HG02938 (cell line): ENCODE measurements around the gene AMACR.

Experiments
- ATAC-seq: cut with Tn5 transposase; IDR thresholded peaks from one replicate; pipeline ENCODE4 v1.9.1; 2021; ENCODE audit warnings: mild to moderate bottlenecking, moderate library complexity; ENCODE audit not compliant: unreplicated experiment

Gene AMACR

GRCh38 chr5:34009610-34010009, 1.8 kb upstream of the AMACR start:
- no peak for ATAC-seq

- ATAC-seq, result no peak
Measured at GRCh38 chr5:34008802-34009201, 952 bp upstream of the AMACR start.

- ATAC-seq, result no peak
Measured at GRCh38 chr5:34007201-34007620, 639 bp downstream of the AMACR start.

DNA sequence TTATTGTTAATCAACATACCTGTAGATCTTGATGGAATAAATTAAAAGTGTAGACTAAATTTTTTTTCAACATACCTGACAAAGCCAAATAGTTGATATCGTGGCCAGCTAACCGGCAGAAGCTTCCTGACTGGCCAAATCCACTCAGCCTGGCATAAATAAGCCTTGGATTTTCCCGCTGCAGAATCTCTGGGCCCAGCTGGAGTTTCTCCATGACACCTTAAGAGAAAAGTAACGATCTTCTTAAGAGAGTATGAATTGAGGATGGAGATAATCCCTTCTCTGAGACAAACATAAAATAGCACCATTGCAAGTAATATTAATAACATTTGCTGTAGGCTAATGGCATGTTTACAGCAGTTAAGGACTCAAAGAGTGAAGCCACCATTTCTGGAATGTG, 2.2 kb downstream of the AMACR start:
- ATAC-seq, result no peak

- no peak for ATAC-seq
Measured at GRCh38 chr5:34005211-34005610, 2.6 kb downstream of the AMACR start.

DNA sequence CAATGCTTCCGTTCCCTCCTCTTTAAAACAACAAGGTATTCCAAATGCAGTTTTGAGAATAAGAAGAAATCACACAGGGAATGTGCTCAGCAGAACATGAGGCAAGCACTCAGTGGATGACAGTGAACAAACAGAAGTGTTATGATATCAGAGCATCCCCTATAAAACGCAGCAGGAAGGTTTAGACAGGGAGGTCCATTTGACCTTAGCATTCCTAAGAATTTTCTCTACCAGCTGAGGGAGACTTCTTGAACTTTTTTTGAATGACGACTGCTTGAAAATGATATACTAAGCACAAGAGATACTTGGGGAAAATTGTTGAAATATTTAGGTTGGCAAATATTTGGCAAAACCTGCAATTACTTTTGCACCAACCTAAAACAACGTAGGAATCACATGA, 3.9 kb downstream of the AMACR start:
- no peak for ATAC-seq

DNA sequence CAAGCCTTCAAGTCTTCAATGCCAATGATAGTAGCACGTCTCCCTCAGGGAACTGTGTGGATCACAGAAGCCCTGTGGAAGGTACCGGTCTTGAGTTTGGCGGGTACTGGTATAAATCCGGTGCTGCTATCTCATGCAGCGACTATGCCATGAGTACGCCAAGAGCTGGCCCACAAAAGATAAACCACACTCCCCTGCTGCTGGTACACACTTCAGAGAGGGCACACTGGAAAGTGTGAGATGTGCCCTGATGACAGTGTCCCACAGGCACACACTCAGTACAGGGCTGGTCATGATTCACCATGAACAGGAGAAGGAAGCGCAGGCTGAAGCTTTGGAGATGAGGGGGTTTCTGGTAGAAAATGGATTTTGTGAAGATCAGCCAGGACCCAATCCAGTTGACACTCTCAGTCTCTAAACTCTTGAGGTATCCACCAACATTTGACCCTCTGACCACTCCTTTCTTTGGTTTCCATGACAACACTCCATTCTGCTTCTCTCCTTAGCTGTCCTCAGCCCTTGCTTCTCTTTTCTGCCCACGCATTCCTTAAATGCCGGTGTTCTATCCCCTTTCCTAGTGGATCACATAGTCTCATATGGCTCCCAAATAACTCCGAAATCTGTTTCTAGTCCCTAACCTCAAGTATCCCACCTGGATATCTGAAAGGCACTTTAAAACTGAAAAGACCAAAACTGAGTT, 5.1 kb downstream of the AMACR start:
- ATAC-seq, result no peak

- ATAC-seq, result no peak
Measured at GRCh38 chr5:34001241-34001841, 6.5 kb downstream of the AMACR start.

DNA sequence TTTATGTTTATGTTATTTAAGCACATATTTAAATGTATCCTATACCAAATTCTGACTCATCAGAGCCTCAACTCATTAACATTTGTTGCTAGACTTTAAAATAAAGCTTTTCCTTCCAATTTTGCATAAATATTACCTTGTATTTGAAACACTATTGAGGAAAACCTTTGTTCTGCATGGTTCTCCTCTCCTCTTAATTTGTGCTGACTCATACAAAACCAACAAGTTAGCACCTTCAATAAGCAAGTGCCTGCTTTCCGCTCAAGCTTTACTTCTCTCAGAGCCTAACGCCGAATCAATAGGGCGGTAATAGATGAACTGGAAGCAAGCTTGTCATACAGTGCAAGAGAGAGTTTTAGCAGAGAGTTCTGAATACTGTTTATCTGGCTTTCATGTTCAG, 7.9 kb downstream of the AMACR start:
- no peak for ATAC-seq

- ATAC-seq, result peak; percentile 74
Measured at GRCh38 chr5:33997331-33997983, 10.4 kb downstream of the AMACR start.

DNA sequence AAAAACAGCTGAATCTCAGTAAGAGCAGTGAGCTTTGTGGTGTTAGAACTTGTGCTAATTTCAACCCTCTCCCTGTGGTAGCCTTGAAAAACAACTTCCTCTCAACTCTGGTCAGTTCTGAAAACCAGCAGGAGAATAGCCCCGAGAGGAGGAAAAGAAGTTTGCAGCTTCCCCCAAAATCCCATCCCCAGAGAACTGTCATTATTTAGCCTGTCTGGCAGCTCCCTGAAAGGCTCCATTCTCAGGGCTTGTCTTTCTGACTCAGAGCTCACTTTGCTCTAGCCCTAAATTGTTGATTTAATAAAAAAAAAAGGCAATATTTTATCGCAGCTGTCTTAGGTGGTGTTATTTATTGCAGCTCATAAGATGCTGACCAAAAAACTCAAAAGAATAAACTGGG, 12.0 kb downstream of the AMACR start:
- no peak for ATAC-seq

- ATAC-seq, result no peak
Measured at GRCh38 chr5:33994845-33995244, 13.0 kb downstream of the AMACR start.

DNA sequence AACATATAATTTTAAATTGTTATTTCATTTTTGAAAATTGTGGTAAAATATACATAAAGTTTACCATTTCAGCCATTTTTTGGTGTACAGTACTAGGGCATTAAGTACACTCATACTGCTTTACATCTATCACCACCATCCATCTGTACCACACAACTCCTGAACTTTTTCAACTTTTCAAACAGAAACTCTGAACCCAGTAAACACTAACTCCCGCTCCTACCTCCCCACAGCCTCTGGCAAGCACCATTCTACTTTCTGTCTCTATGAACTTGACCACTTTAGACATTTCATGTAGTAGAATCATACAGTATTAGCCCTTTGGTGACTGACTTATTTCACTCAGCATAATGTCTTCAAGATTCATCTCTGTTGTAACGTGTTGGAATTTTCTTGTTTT, 15.0 kb downstream of the AMACR start:
- no peak for ATAC-seq

DNA sequence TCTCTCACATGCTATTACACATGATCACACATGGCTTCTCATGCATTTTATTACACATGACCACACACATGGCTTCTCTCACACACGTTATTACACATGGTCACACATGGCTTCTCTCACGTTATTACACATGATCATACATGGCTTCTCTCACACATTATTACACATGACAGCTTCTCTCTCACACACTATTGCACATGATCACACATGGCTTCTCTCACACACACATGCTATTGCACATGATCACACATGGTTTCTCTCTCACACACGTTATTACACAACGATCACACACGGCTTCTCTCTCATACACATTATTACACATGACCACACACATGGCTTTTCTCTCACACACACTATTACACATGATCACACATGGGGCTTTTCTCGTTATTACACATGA, 22.4 kb downstream of the AMACR start:
- no peak for ATAC-seq

DNA sequence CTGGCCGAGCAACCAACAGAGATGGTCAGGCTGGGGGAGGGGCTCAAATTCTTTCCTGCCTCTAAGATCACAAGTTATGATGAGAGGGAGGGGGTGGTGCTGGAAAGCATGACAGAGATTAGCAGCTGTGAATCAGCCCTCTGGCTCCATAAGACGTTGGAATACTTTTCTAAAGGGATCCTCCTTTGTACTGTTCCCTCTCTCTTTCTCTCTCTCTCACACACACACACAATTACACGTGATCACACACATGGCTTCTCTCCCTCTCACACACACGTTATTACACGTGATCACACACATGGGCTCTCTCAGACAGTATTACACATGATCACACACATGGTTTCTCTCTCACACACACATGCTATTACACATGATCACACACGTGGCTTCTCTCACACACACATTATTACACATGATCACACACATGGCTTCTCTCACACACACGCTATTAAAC, 23.2 kb downstream of the AMACR start, which contains the start of gene SLC45A2:
Gene SLC45A2 (minus strand): TSS at position 23 of the 454 bp plus-strand sequence. CDS start 110 bp downstream, outside the sequence.
- ATAC-seq, result no peak

DNA sequence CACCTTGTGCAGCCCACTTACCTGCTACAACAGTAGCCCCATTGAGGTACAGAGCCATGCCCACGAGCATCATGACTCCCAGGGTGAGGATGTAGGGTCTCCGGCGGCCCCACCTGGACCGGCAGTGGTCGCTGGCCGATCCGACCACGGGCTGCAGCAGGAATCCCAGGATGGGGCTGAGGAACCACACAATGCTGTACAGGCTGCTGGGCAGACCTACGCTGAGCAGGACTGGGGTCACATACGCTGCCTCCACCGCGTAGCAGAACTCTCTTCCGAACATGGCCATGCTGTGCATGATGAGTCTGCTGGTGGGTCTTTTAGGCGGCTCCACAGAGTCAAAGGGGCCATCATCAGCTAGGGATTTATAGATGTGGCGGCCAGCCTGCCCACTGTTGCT, 23.7 kb downstream of the AMACR start:
- no peak for ATAC-seq

- no peak for ATAC-seq
Measured at GRCh38 chr5:33981408-33982162, 26.3 kb downstream of the AMACR start.

GRCh38 chr5:33980030-33980429, 27.8 kb downstream of the AMACR start:
- no peak for ATAC-seq

DNA sequence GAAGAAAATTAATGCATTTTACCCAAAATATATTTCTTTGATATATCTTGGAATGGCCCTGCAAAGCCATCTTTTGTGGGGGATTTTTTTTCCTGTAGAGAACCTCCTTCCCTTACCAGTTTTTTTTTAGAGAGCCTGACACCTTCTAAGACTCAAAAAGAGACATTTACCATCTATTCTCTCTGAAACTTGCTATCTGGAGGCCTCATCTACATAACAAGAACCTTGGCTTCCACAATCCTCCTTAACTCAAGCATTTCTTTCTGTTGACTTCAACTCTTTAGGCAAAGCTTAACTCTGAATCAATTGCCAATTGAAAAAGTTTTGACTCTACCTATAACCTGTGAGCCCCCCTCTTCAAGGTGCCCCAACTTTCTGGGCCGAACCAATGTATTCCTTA, 29.5 kb downstream of the AMACR start:
- no peak for ATAC-seq

DNA sequence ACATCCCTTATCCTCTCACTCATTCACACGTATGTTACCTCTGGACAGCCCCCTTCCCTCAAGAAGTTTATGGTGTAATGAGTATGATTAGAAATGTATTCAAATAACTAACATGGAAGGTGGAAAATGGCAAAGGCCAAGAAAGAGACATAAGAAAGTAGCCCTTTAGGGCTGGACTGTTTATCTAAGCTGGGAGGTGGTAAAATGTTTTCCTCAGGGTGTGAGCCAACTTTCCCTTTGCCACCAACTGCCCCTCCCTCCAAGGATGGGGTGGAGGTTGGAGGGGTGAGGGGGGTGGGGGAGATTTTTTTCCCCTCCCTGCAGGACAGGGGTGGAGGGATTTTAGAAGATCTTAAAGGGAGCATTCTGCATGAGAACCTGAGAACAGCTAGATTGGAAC, 31.5 kb downstream of the AMACR start:
- ATAC-seq, result no peak

- no peak for ATAC-seq
Measured at GRCh38 chr5:33975852-33976251, 32.0 kb downstream of the AMACR start.
